Ishikawa (cell line): ENCODE measurements around the gene NT5DC1.

Source experiments
- CEBPB ChIP-seq: IDR thresholded peaks from 2 replicates; pipeline ENCODE4 v1.6.1; 2012
- CREB1 ChIP-seq: IDR thresholded peaks from 2 replicates; pipeline ENCODE4 v1.6.1; 2012; ENCODE audit warnings: low read depth
- EGR1 ChIP-seq: IDR thresholded peaks from 2 replicates; pipeline ENCODE4 v1.6.1; 2012
- EP300 ChIP-seq: IDR thresholded peaks from 2 replicates; pipeline ENCODE4 v1.6.1; 2012; ENCODE audit warnings: borderline replicate concordance
- FOXM1 ChIP-seq: IDR thresholded peaks from 2 replicates; pipeline ENCODE4 v1.6.1; 2012; ENCODE audit warnings: low read depth, borderline replicate concordance
- NFIC ChIP-seq: IDR thresholded peaks from 2 replicates; pipeline ENCODE4 v1.6.1; 2012
- RAD21 ChIP-seq: IDR thresholded peaks from 2 replicates; pipeline ENCODE4 v1.6.1; 2012; ENCODE audit warnings: low read depth
- REST ChIP-seq: IDR thresholded peaks from 2 replicates; pipeline ENCODE4 v1.6.1; 2012; ENCODE audit warnings: low read depth, mild to moderate bottlenecking
- TAF1 ChIP-seq: IDR thresholded peaks from 2 replicates; pipeline ENCODE4 v1.6.1; 2012; ENCODE audit warnings: low read depth, mild to moderate bottlenecking
- TCF12 ChIP-seq: IDR thresholded peaks from 2 replicates; pipeline ENCODE4 v1.6.1; 2012; ENCODE audit warnings: low read depth
- TEAD4 ChIP-seq: IDR thresholded peaks from 2 replicates; pipeline ENCODE4 v1.6.1; 2012
- USF1 ChIP-seq: IDR thresholded peaks from 2 replicates; pipeline ENCODE4 v1.6.1; 2012
- YY1 ChIP-seq: IDR thresholded peaks from 2 replicates; pipeline ENCODE4 v1.6.1; 2012; ENCODE audit warnings: low read depth
- ZBTB7A ChIP-seq: IDR thresholded peaks from 2 replicates; pipeline ENCODE4 v1.6.1; 2012; ENCODE audit warnings: low read depth
- TF ChIP-seq, protein P1 (sequence below): IDR thresholded peaks from 2 replicates; pipeline ENCODE4 v1.6.1; 2012

Gene NT5DC1

DNA sequence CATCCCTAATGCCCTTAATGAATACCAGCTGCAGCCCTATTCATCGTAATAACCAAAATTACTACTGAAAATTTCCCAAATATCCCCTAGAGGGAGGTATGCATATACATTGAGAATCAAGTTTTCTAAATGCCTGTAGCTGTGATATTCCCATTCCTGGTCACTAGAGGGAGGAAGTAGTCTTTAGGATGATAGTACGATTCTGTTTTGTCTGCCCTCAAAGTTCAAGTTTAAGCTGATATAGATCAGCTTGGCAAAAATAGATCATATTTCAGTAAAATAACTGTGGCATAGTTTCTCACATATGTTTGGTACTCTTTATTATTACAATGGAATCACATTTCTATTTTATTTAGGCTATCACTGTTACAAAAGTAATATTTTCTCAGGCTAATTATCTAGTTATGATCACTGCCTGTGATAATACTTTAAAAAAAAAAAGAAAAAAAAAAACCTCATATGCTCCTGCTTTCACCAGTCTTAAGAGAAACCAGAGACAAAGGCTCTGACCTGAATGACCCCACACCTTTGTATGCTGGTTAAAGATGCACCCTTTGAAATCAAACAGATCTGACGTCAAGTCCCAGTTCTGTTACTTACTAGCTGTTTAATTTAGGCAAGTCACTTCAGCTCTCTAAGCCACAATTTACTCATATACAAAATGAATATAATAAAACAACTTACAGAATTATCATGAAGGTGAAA, 168.1 kb downstream of the NT5DC1 start:
- no peak for TF ChIP-seq NFIC
- TF ChIP-seq RAD21, result peak; percentile 64

DNA sequence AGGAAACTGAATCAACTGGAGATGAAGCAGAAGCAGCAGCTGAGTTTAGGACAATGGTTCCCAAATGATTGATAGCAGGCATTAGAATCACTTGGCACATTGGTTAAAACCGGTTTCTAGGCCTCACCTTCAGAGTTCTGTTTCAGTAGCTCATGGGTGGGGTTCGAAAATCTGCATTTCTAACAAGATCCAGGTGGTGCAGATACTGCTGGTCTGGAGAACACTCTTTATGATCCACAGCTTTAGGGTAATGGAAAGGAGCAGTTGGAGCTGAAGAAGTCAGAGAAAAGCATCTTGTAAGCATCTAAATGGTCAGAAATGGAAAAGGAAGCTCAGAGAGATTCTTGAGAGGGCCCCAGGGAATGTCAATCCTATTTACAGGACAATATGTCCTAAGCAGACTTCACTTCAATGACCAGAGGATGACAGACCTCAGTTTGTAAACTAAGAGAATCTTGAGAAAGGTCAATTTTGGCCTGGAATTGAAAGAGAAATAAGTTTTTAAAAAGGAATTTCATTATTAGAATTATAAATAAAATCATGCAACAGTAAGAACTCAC, 170.6 kb downstream of the NT5DC1 start:
- no peak for TF ChIP-seq TCF12
- TF ChIP-seq EGR1, result no peak
- TF ChIP-seq TEAD4, result no peak
- TF ChIP-seq NFIC, result no peak
- no peak for TF ChIP-seq CREB1
- TF ChIP-seq REST, result no peak
- no peak for TF ChIP-seq FOXM1
- no peak for TF ChIP-seq TAF1
- no peak for TF ChIP-seq ZBTB7A
- no peak for TF ChIP-seq USF1

DNA sequence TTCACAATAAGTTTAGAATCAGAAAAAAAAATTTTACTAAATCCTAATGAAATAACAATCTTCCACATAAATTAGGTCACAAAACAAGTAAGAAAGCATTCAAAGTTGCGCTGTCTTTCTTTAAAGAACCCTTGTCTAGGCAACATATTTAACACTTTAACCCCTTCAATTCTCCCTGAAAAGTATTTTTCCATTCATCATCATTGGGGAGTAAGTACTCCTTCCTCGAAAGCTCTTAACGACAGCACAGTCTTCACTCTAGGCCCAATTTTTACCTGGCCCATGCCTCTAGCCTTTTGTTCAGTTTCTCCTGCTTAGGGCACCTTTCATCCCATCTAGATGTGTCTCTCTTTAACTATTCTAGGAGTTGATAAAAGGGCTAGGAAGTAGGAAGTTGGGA, 176.5 kb downstream of the NT5DC1 start:
- TF ChIP-seq TEAD4, result no peak
- TF ChIP-seq FOXM1, result no peak
- no peak for TF ChIP-seq ZBTB7A
- no peak for TF ChIP-seq CREB1
- TF ChIP-seq RAD21, result no peak
- TF ChIP-seq, protein P1, sequence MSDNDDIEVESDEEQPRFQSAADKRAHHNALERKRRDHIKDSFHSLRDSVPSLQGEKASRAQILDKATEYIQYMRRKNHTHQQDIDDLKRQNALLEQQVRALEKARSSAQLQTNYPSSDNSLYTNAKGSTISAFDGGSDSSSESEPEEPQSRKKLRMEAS, result no peak
- no peak for TF ChIP-seq EGR1
- no peak for TF ChIP-seq TCF12
- no peak for TF ChIP-seq USF1
- no peak for TF ChIP-seq CEBPB
- no peak for TF ChIP-seq TAF1
- TF ChIP-seq EP300, result no peak
- TF ChIP-seq REST, result no peak
- no peak for TF ChIP-seq NFIC
- no peak for TF ChIP-seq YY1

DNA sequence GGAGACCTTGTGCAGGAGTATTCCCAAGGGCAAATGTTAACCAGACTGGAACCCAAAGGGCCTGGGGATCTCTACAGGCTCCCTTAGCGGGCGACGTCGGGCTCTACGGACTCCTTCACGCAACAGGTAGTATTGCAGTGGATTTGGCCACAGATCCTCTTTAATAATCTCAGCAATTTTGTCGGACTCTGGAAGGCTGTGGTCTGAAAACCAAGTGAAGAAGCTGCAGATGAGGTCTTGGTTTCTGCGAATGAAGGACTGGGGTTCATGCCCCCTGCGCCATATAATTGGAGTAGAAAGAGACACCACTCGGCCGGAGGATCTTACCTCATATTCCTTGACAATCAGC, 177.8 kb downstream of the NT5DC1 start:
- TF ChIP-seq TCF12 (no peak), FOXM1 (no peak), REST (no peak), USF1 (no peak), RAD21 (no peak)

GRCh38 chr6:116278854-116279231, 178.2 kb downstream of the NT5DC1 start:
- no peak for TF ChIP-seq FOXM1
- TF ChIP-seq TAF1, result no peak
- no peak for TF ChIP-seq CEBPB
- TF ChIP-seq RAD21, result no peak
- no peak for TF ChIP-seq ZBTB7A
- no peak for TF ChIP-seq EP300
- TF ChIP-seq EGR1, result no peak
- no peak for TF ChIP-seq CREB1
- no peak for TF ChIP-seq TEAD4
- TF ChIP-seq USF1, result no peak
- TF ChIP-seq NFIC, result no peak
- no peak for TF ChIP-seq YY1
- no peak for TF ChIP-seq TCF12
- TF ChIP-seq REST, result no peak
- TF ChIP-seq, protein P1, result no peak
